Fibroblast of lung (primary cell): Measurements from ENCODE around the gene ATG7.

Source experiments
- EZH2 ChIP-seq: IDR thresholded peaks from 2 replicates; pipeline ENCODE4 v1.5.1; 2012; ENCODE audit warnings: low read length, control low read depth, mild to moderate bottlenecking; ENCODE audit errors: missing control alignments
- TF ChIP-seq, protein P1 (sequence below), 2 donors: IDR thresholded peaks in 1 of 2; conservative IDR thresholded peaks in 1 of 2; 1 replicate in 1 of 2; 2 replicates in 1 of 2; pipeline ENCODE4 v1.5.1; 2011 to 2012; ENCODE audit warnings: low read length in 2 of 2, control low read depth in 1 of 2, inconsistent platforms in 1 of 2, low read depth in 1 of 2, mild to moderate bottlenecking in 1 of 2

DNA sequence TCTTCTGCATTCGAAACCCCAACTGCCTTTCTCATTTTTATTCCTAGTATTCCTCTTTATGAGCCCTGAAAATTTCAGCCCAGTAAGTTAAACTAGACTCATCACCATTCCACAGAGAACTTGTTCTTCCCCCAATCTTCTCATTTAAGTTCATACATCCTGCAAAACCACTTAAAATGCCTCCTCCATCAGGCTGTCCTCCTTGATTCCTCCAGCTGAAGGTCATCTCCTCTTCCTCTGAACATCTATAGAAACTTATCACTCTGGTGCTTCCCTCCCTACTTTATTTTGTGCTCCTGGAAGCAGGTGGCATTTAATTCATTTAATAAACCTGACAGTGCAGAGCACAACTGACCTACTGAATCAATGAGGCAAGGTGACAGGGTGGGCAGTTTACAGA, 333.2 kb downstream of the ATG7 start:
- TF ChIP-seq, protein P1, sequence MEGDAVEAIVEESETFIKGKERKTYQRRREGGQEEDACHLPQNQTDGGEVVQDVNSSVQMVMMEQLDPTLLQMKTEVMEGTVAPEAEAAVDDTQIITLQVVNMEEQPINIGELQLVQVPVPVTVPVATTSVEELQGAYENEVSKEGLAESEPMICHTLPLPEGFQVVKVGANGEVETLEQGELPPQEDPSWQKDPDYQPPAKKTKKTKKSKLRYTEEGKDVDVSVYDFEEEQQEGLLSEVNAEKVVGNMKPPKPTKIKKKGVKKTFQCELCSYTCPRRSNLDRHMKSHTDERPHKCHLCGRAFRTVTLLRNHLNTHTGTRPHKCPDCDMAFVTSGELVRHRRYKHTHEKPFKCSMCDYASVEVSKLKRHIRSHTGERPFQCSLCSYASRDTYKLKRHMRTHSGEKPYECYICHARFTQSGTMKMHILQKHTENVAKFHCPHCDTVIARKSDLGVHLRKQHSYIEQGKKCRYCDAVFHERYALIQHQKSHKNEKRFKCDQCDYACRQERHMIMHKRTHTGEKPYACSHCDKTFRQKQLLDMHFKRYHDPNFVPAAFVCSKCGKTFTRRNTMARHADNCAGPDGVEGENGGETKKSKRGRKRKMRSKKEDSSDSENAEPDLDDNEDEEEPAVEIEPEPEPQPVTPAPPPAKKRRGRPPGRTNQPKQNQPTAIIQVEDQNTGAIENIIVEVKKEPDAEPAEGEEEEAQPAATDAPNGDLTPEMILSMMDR (conservative IDR thresholded peaks at IDR 0.05 in 1 of 2, IDR thresholded peaks at IDR 0.05 in 1 of 2; ENCODE audit: low read depth in 1 of 2, low read length in 2 of 2) = no peak
- no peak for TF ChIP-seq EZH2
